H9 (cell line): ENCODE results near the gene RNASE2. TPM values are rescaled to one million over a fixed set of nuclear protein-coding genes. Genes with fewer than 3 reads are reported as not detected.

Source experiments
- DNase-seq: peaks from one replicate; pipeline ENCODE4 v3.0.0-alpha.2; 2017
- H2AFZ ChIP-seq: one replicate; pipeline ENCODE4 v1.6.1; 2013; ENCODE audit warnings: mild to moderate bottlenecking, low read length, control low read depth, moderate library complexity
- H2AK5ac ChIP-seq: 2 replicates; pipeline ENCODE4 v1.6.1; 2013; ENCODE audit warnings: low read length, control low read depth, mixed read lengths; ENCODE audit not compliant: insufficient read length
- H2BK120ac ChIP-seq: one replicate; pipeline ENCODE4 v1.6.1; 2013; ENCODE audit warnings: low read depth, mild to moderate bottlenecking, low read length, control low read depth, inconsistent platforms; ENCODE audit not compliant: poor library complexity, severe bottlenecking
- H2BK12ac ChIP-seq: 2 replicates; pipeline ENCODE4 v1.6.1; 2013; ENCODE audit warnings: low read length, control low read depth, mixed read lengths, low read depth; ENCODE audit not compliant: insufficient read length
- H2BK15ac ChIP-seq: 2 replicates; pipeline ENCODE4 v1.6.1; 2013; ENCODE audit warnings: low read depth, low read length, control low read depth
- H2BK20ac ChIP-seq: one replicate; pipeline ENCODE4 v1.6.1; 2013; ENCODE audit warnings: low read depth, mild to moderate bottlenecking, low read length, control low read depth, inconsistent platforms; ENCODE audit not compliant: poor library complexity, severe bottlenecking
- H2BK5ac ChIP-seq: 2 replicates; pipeline ENCODE4 v1.6.1; 2013; ENCODE audit warnings: low read length, control low read depth, mixed read lengths; ENCODE audit not compliant: insufficient read length
- H3K14ac ChIP-seq: 2 replicates; pipeline ENCODE4 v1.6.1; 2013; ENCODE audit warnings: low read length, control low read depth; ENCODE audit not compliant: insufficient read depth
- H3K18ac ChIP-seq: 2 replicates; pipeline ENCODE4 v1.6.1; 2013; ENCODE audit warnings: low read depth, mild to moderate bottlenecking, mixed read lengths, low read length, control low read depth; ENCODE audit not compliant: insufficient read length
- H3K23ac ChIP-seq: 2 replicates; pipeline ENCODE4 v1.6.1; 2013; ENCODE audit warnings: low read length, control low read depth, mixed read lengths, low read depth; ENCODE audit not compliant: insufficient read length
- H3K23me2 ChIP-seq: 2 replicates; pipeline ENCODE4 v1.6.1; 2013; ENCODE audit warnings: low read depth, mild to moderate bottlenecking, mixed read lengths, low read length, control low read depth; ENCODE audit not compliant: insufficient read length, poor library complexity, severe bottlenecking
- H3K27ac ChIP-seq: 2 replicates; pipeline ENCODE4 v1.5.1; 2013; ENCODE audit warnings: low read length, control low read depth, mixed read lengths, low read depth; ENCODE audit not compliant: insufficient read length
- H3K27me3 ChIP-seq: 2 replicates; pipeline ENCODE4 v1.6.1; 2013; ENCODE audit warnings: low read length, control low read depth, inconsistent platforms; ENCODE audit not compliant: insufficient read depth
- H3K4ac ChIP-seq: 2 replicates; pipeline ENCODE4 v1.6.1; 2013; ENCODE audit warnings: low read depth, mild to moderate bottlenecking, control low read depth, inconsistent platforms, low read length, moderate library complexity
- H3K4me1 ChIP-seq: 2 replicates; pipeline ENCODE4 v1.6.1; 2013; ENCODE audit warnings: low read length, control low read depth, inconsistent platforms; ENCODE audit not compliant: insufficient read depth
- H3K4me2 ChIP-seq: 2 replicates; pipeline ENCODE4 v1.6.1; 2013; ENCODE audit warnings: low read length, control low read depth, mixed read lengths; ENCODE audit not compliant: insufficient read length, insufficient read depth
- H3K56ac ChIP-seq: 2 replicates; pipeline ENCODE4 v1.6.1; 2013; ENCODE audit warnings: low read depth, mild to moderate bottlenecking, mixed read lengths, low read length, control low read depth; ENCODE audit not compliant: insufficient read length
- H3K79me1 ChIP-seq: 2 replicates; pipeline ENCODE4 v1.6.1; 2013; ENCODE audit warnings: low read depth, mild to moderate bottlenecking, moderate library complexity, low read length, control low read depth, inconsistent platforms; ENCODE audit not compliant: insufficient read depth, poor library complexity, severe bottlenecking
- H3K79me2 ChIP-seq: 2 replicates; pipeline ENCODE4 v1.6.1; 2013; ENCODE audit warnings: low read length, control low read depth, inconsistent platforms; ENCODE audit not compliant: insufficient read depth
- H3K9ac ChIP-seq: 2 replicates; pipeline ENCODE4 v1.6.1; 2013; ENCODE audit warnings: low read length, control low read depth, mixed read lengths; ENCODE audit not compliant: insufficient read length; ENCODE audit errors: extremely low read depth
- H3K9me3 ChIP-seq: one replicate; pipeline ENCODE4 v1.6.1; 2013; ENCODE audit warnings: low read depth, low read length, inconsistent platforms; ENCODE audit not compliant: control insufficient read depth
- H3T11ph ChIP-seq: one replicate; pipeline ENCODE4 v1.6.1; 2013; ENCODE audit warnings: mild to moderate bottlenecking, low read length, control low read depth, inconsistent platforms
- H4K20me1 ChIP-seq: one replicate; pipeline ENCODE4 v1.6.1; 2013; ENCODE audit not compliant: control insufficient read depth, insufficient read length, insufficient read depth
- H4K5ac ChIP-seq: 2 replicates; pipeline ENCODE4 v1.6.1; 2013; ENCODE audit warnings: low read depth, mild to moderate bottlenecking, mixed read lengths, low read length, control low read depth; ENCODE audit not compliant: insufficient read length
- H4K8ac ChIP-seq: replicated peaks from 2 replicates; pipeline ENCODE4 v1.6.1; 2013; ENCODE audit warnings: low read length, control low read depth, mixed read lengths, low read depth; ENCODE audit not compliant: insufficient read length
- H4K91ac ChIP-seq: 2 replicates; pipeline ENCODE4 v1.6.1; 2013; ENCODE audit warnings: low read depth, mild to moderate bottlenecking, moderate library complexity, mixed read lengths, low read length, control low read depth; ENCODE audit not compliant: insufficient read length
- H3K27ac Mint-ChIP-seq, 3 experiments: 2 replicates in 2 of 3; 3 replicates in 1 of 3; pipeline ENCODE4 v1.8.0; 2020 to 2021; ENCODE audit warnings: mixed read lengths in 3 of 3, mild to moderate bottlenecking in 1 of 3, moderate library complexity in 1 of 3
- H3K27me3 Mint-ChIP-seq: 2 replicates; pipeline ENCODE4 v1.8.0; 2021; ENCODE audit warnings: low read depth, mild to moderate bottlenecking, moderate library complexity, mixed read lengths
- H3K36me3 Mint-ChIP-seq, 3 experiments: 2 replicates in 2 of 3; 3 replicates in 1 of 3; pipeline ENCODE4 v1.8.0; 2020 to 2021; ENCODE audit warnings: low read depth in 3 of 3, mixed read lengths in 3 of 3; ENCODE audit not compliant: insufficient read depth in 1 of 3
- H3K4me1 Mint-ChIP-seq, 2 experiments: 2 replicates each; pipeline ENCODE4 v1.8.0; 2020; ENCODE audit warnings: mixed read lengths in 2 of 2
- H3K4me3 Mint-ChIP-seq, 2 experiments: 2 replicates in 1 of 2; 3 replicates in 1 of 2; pipeline ENCODE4 v1.8.0; 2020 to 2021; ENCODE audit warnings: mild to moderate bottlenecking in 2 of 2, mixed read lengths in 2 of 2, moderate library complexity in 1 of 2
- H3K9me3 Mint-ChIP-seq, 2 experiments: 2 replicates in 1 of 2; 3 replicates in 1 of 2; pipeline ENCODE4 v1.8.0; 2020; ENCODE audit warnings: mild to moderate bottlenecking in 2 of 2, mixed read lengths in 2 of 2, moderate library complexity in 1 of 2
- CTCF ChIP-seq: fragments of 200-600 bp; sonication (generic); conservative IDR thresholded peaks from 3 replicates; pipeline ENCODE4 v1.8.0; 2021; ENCODE audit warnings: antibody characterized with exemption, mild to moderate bottlenecking
- WGBS: extraction: QIAGEN DNeasy Blood & Tissue Kit; methylation state at CpG from one replicate; pipeline ENCODE4 v1.1.7; 2013; ENCODE audit warnings: missing lambda C conversion rate, low lambda C conversion rate, mixed read lengths; ENCODE audit not compliant: insufficient read length; ENCODE audit errors: extremely low coverage; 5-methylcytosine and 5-hydroxymethylcytosine counted together
- total RNA-seq: library from RNA; stranded (reverse); gene quantifications from 2 replicates; pipeline ENCODE4 v1.2.1, GENCODE V29; 2021

The RNASE2 gene
- total RNA-seq, 1 experiment from 2014 or later: not detected

- H3K36me3 Mint-ChIP-seq: no peaks in the 10 kb centered on the region
- Histone ChIP-seq H3K9ac (peak overlapping the region; percentile 60), H4K91ac (no peak overlapping the region), H3K9me3 (no peaks in the 10 kb centered on the region), H4K5ac (no peak overlapping the region), H3K18ac (peak overlapping the region; percentile 6), H3K79me2 (no peaks in the 10 kb centered on the region), H2BK5ac (no peak overlapping the region), H3K23ac (no peak overlapping the region), H4K20me1 (no peaks in the 10 kb centered on the region), H2BK20ac (no peak overlapping the region), H4K8ac (no peak overlapping the region), H3T11ph (no peak overlapping the region), H3K56ac (no peak overlapping the region), H2AFZ (peak overlapping the region; percentile 6), H3K4me1 (no peaks in the 10 kb centered on the region), H2AK5ac (no peak overlapping the region), H3K23me2 (peaks cover 6% of the 10 kb centered on the region), H3K27me3 (no peaks in the 10 kb centered on the region), H2BK120ac (no peak overlapping the region), H2BK15ac (no peak overlapping the region), H3K27ac (no peak overlapping the region), H3K4me2 (peak overlapping the region; percentile 75), H3K4ac (no peak overlapping the region), H3K14ac (peak overlapping the region; percentile 77; the same call in 1 of the 2 replicates), H2BK12ac (no peak overlapping the region), H3K79me1 (no peaks in the 10 kb centered on the region)
- peak overlapping the region; percentile 91 to 94 for H3K4me3 Mint-ChIP-seq
- peaks cover 31% of the 10 kb centered on the region for H3K27me3 Mint-ChIP-seq
- H3K4me1 Mint-ChIP-seq: peaks cover 8 to 12% of the 10 kb centered on the region in 2 experiments
- no CpG with 5 or more reads among the region's 47 CpGs for WGBS
- no peaks in the 10 kb centered on the region for H3K9me3 Mint-ChIP-seq
- peak; percentile 94 for DNase-seq
- TF ChIP-seq CTCF: peak; percentile 86
- H3K27ac Mint-ChIP-seq: peak overlapping the region; percentile 89 to 99 (median 97); a peak in 6 of 7 replicates
These were observed 15.9 kb downstream of the RNASE2 start for GRCh38 chr14:20970983-20971704.
